CD1c-positive myeloid dendritic cell (primary cell): Measurements from ENCODE around the gene REPIN1.

Experiments
- DNase-seq: peaks from one replicate; pipeline ENCODE4 v3.0.0-alpha.2; 2016; ENCODE audit errors: extremely low spot score

The REPIN1 gene

DNA sequence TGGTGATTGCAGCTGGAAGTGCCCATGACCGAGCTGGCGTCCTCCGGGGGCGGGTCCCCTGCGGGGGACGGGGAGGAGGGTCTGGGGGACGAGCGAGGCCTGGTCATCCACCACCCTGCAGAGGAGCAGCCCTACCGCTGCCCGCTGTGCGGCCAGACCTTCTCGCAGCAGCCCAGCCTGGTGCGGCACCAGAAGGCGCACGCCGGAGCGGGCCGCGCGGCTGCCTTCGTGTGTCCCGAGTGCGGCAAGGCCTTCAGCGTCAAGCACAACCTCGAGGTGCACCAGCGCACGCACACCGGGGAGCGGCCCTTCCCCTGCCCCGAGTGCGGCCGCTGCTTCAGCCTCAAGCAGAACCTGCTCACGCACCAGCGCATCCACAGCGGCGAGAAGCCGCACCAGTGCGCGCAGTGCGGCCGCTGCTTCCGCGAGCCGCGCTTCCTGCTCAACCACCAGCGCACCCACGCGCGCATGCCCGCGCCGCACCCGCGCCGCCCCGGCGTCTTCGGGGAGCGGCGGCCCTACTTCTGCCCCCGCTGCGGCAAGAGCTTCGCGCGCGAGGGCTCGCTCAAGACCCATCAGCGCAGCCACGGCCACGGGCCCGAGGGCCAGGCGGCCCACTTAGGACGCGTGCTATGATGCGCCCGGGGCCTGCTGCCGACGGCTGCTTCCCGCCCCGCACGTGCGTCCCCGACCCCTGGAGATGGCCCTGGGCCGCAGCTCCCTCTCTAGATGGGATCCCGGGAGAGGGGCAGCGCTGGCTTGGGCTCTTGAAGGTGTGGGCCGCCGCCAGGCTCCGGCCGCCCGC lies 39.2 kb downstream of the REPIN1 start:
- DNase-seq: no peak

DNA sequence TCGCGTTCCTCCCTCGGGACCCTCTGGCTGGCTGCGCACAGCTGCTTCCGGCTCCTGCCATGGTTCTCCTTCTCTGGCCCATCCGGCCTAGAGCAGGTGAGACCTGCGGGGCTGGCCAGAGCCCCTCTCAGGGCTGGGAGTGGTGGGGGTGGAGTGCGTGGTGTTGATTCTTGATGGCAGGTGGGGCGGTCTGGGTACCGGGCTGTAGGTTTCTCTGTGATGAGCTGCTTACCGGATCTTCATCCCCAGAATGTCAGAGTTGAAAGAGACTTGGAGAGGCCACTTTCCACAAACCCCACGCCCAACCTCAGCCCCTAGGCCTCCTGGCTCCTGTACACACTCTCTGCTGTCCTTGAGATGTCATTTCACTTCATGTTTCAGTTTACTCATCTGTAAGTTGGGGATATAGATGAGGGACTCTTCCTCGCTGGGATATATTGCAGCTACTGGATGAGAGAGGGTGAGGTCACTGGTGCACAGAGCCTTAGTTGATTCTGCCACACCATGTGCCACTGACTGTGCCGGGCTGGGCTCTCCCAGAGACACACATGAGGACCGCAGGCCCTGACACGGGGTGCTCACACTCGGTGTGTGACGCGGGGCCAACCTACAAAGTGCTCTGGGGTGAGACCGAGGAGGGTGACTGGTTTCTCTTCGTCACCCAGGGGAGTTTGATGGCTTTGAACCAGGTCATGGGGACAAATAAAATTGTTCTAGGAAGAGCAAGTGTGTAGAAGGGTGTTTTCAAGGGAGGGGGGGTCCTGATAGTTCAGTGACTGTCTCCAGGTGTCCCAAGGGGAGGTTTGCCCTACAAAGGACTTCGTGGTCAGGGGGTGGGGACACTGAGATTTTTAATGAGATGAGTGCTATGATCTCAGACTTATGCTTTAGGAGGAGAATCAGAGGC lies 40.0 kb downstream of the REPIN1 start:
- no peak for DNase-seq

DNA sequence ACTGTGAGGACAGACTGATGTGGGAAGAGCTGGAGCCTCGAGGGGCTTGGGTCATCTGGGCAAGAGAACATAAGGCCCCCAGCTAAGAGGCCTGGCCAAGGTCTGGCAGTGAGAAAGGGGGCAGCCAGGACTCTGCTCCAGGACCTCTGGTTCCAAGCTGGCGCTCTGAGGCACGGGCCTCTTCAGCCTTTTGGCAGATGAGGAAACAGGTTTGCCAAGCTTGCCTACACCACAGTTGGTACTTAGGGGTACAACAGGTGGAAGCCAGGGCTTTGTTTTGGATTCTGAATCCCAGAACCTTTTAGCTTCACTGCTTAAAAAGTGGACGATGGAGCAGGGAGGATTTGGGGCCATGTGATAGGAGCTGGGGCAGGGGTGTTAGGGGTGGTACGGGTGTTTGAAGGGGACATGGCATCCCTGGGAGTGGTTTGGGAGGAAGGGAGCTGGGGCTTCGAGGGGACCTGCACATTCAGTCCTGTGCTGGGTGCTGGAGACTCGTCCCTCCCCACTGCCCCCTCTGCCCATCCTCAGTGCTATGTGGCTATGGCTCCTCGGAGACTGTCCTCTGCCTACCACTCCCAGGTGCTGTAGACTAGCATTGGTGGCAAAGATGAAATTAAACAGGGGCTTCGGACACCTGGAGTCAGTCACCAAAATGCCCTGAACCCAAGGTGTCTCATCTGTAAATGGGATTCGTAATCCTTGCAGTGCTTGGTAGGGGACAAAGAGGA lies 40.8 kb downstream of the REPIN1 start:
- DNase-seq: no peak

DNA sequence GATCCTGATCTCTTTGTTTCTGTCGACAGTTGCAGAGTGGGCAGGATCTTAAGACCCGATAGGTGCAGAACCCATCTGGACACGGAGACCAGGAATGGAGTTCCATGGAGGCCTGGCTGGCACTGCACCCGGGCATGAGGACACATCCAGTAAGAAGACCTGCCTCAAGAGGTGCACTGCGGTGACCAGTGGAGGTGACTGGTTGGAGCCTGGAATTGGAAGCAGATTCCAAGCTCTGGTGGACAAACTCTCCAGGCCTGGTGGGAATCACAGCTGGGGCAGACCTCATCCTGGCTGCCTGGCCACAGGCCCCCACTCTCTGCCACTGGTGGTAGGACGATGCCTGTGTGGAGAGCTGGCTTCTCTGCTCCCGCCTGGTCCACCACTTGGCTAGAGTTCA lies 41.5 kb downstream of the REPIN1 start:
- no peak for DNase-seq

DNA sequence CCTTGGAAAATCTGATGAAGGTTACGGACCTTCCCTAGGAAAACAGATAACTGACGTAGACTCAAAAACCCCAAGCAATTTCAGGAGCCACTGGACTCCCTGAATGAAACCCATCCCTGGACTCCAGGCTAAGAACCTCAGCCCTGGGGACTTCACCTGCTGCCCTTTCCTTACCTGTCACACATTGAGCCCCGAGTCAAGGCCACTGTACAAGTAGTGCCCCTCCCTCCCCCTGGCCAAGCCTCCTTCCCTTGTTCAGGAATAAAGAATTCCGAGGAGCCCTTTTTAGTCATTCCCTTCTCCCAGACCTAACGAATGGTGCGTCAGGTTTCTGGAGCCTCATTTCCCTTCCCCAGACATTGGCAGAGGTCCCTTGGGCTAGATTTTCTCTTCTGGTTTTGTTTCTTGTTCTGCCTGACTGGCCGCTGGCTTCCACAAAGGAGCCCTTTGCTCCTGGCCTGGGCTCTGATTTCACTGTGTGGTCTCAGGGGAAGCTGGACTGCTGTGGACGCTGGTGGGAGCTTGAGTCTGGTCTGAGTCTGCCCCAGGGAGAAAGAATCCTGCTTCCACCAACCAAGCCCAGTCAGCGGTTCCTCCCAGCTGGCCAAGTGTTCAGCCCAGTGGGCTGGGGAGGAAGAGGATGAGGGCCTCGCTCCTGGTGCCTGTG lies 42.2 kb downstream of the REPIN1 start:
- no peak for DNase-seq

DNA sequence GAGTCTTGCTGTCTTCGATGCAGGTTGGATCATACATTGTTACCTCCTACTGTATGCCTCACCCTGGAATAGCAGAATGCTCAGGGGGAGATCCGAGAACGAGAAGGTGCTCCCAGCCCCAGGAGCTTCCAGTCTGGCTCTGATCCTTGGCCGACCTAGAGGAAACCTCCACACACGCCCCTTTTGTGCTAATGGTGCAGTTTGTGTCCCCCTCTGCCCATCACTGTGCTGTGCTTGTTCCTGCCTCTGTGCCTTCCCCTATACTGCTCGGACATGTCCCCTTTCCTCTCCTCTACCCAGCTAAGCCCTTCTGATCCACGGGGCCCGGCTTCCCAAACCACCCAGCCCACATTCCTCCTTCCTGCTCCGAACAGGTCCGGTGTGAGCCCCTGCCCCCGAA lies 43.0 kb downstream of the REPIN1 start:
- no peak for DNase-seq

DNA sequence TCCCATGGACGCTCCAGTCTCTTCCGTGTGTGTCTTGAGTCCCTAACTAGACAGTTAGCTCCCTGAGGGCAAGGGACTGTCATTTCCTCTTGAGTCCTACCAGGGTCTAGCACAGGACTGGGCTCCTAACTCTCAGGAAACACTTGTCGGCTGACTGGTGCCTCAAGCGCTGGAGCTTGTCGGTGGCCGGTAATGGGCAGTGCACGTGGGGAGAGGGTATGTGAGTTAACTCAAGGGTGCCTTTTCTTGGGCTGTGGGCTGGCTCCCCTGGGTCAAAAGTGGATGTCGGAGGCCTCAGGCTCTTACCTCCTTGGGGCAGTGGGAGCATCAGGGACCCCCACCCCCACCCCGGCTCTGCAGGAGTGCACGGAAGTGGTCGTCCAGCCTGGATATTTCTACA lies 43.4 kb downstream of the REPIN1 start:
- DNase-seq: no peak

DNA sequence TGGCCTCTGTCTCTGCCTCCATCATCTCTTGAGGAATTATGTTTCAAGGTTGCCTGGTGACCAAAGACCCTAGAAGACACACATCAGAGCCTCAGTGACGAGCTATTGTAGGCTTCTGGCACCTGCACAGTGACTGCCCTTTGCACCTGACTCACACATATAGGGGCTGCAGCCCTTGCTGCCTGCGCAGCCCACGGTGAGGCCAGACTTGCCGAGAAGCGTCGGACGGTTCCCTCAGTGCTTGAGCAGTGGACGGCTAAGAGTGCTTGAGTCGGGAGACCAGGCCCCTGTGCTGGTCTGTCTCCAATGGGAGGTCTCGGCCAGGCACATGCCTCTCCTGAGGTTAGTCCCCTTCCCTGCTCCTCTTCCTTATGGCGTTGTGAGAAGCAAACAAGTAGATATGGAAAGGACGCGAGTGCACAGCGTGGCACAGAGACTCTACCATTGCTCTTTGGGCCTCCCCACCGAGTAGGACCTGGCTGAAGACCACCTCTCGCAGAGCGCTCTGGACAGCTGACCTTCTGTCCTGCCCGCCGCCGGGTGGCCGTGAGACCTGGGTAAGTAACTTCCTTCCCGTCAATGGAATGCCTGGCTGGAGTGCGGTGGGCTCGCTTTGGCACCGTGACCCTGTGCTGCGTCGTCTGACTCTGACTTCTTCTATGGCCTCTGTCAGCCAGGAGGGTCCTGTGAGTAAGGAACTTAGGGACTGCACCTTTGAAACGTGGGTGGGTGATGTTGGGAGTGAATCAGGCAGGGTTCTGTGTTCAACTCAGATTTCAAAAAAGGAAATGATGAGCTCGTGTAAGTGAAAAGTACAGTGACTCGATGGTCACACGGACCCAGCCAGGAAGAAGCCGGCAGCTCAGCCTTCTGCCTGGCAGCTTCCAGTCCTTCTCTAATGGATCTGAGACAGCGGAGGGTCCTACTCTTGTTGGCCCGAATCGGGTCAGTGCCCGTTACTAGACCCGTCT lies 44.2 kb downstream of the REPIN1 start:
- DNase-seq: no peak

DNA sequence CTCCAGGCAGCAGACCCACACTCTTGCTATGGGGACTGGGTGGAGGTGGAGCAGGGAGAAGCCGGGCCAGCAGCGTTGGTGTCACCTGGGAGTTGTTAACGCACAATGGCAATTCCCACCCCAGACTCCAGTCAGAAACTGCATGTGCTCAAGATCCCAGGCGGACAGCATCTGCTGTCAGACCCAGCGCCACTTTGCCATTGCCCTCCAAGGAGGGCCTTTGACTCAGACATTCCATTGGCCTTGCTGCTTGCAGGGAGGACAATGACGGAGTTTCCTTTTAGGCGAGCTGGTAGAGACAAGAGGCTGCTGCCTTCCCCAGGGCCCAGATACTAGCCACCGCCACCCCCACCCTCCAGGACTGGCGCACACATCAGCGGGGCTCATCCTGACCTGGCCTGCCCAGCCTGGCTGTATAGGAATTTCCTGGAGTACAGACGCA lies 45.0 kb downstream of the REPIN1 start:
- DNase-seq: no peak

DNA sequence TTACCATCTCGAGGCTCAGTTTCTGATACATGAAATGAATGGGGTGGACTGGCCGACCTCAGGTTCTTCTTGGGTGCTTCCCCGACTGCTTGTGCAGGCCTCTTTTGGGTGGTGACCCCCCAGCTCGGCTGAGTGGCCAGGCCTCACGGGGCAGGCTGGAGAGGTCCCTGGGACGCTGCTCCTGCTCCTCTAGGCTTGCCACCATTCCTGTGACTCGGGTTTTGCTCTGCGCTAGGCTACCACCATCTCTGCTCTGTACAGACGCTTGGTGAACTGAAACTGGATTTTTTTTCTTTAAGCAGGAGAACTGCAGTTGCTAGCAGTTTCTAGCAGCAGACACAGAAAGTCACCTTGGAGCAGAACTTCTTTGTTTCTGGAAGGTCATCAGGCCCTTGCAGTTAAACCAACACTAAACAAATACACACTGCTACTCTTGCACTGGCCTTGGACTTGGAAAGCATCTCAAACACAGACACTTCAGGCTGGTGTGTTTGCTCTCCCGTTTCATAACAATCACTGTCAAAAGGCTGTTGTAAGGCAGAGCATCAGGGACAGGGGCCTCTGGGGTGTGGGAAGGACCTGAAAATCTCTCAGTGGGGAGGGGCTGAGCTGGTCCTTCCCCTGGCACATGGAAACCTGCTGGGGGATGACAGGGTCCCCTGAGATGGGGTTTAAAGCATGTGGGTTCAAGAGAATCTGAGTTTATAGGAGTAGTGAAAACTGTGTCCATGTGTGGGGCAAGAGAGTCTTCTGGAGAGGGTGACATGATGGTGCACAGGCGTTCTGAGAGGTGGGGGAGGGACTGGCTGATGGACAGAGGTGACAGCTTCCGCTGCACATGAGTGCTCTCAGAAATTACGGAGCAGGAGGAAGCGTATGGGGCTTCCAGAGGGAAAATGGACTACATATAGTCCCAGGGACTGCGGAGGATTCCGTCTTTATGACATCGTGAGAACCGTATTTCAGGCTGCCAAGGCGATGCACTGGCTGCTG lies 46.8 kb downstream of the REPIN1 start:
- DNase-seq: no peak

DNA sequence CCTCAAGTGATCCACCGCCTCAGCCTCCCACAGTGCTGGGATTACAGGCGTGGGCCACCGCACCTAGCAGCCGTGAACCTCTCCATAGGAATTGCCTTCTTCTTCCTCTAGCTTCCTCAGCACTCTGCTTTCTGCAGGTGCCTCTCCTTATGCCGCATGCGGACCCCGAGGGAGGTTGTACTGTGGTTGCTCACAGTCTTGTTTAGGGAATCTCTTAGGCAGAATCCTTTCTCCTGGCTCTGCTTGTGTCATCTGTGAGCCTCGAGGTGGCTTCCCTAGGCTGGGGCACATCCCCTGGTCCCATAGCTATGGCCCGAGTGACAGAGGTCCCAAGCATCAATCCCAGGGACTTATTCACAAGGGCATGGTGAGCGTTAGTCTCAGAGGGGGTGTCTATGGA lies 48.6 kb downstream of the REPIN1 start:
- no peak for DNase-seq

DNA sequence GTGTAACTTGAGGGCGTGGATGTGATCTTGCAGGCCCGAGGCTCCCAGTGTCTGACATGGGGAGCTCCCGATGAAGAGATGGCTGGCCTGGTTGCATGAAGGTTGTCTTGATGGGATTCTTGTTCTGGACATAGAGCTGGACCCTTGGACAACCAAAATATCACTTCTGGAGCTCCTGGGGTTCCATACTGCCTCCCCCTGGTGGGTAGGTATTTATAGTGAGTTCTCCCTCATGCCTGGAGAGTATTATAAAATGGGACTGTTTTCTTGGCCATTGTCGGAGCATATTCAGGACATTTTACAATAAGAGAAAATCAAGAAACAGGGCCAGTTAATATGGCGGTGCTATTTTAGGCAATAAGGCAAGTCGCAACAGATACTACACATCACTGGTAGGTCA lies 49.2 kb downstream of the REPIN1 start:
- no peak for DNase-seq

DNA sequence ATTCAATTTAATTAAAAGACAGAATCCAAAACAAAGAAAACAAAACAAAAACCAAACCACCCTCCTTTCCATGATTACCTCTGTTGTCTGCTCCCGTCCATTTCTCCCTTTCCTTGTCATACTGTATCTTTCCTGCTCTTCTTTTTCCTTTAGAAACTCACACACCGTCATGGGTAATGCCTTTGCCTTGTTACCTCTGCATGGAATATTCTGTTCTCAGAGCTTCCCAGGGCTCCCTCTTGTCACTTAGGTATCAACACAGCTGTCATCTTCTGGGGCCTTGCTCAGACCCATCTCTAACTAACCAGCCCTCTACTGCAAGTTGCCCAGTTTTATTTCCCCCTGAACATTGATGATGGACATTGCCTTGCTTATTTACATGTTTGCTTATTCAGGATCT lies 51.6 kb downstream of the REPIN1 start:
- no peak for DNase-seq

DNA sequence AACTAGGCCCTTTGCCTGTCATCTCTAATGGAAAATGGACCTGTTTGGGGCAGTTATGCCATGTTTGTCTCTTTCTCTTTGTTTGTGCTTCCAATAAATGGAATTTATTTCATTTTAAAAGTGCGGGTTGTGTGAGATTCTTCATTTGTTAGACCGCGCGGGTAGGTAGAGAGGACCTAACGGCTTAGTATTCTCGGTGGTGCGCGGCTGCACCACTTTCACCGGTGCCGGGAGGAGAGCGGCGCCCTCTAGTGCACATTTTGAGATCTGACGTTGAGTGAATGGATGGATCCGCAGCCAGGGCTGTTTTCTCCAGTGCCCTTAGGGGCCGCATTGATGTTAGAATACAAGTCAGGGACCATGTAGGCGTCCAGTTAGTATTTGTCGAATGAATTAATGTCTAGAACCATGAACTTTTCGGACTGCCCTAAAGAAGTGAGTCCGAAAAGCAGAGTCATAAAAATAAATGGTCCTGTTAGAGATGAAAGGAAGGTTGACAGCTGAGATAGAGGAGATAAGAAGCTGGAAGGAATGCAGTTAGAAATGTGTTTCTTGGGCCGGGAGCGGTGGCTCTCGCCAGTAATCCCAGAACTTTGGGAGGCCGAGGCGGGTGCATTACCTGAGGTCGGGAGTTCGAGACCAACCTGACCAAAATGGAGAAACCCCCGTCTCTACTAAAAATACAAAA lies 52.5 kb downstream of the REPIN1 start:
- peak; percentile 84 for DNase-seq

DNA sequence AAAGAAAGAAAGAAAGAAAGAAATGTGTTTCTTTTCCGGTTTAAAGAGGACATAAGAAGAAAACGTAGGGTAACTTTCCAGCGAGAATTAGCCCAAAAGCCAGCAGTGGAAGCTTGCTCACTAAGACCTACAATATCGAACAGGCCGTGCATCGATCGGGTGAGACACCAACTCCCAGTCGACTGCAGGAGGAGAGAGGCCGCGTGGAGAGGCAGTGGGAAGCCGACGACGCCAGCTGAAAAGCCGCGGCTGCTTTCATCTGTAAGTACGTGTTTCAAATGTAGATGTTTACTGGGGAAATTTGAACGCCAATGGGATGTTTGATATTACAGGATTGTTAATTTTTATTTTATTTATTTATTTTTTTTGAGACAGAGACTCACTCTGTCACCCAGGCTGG lies 53.2 kb downstream of the REPIN1 start:
- no peak for DNase-seq
